ENCODE data around the gene NNT.
"Not testable (repeated sequence)": the region's sequence is repeated elsewhere in the genome, so short reads cannot be mapped to it uniquely, and the experiment has no call there.

Gene NNT

DNA sequence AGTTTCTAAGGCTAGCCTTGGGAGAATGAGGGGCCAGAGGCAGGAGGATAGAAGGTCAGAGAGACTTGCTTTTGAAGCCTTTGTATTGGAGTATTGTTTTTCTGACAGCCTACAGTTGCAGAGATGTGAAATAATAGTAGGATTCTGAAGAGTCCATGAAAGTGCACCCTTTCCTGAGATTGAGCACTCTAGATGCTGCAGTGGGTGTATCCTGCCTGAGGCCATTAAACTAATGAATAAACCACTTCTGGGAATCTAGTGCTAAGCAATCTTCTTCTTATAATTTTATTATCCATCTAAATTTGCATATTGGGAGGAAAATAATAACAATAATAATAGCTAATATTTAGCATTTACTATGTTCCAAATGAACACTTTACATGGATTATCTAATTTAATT lies 19.3 kb upstream of the NNT start:
- DNase-seq (ENCODE audit: low spot score): no peak

DNA sequence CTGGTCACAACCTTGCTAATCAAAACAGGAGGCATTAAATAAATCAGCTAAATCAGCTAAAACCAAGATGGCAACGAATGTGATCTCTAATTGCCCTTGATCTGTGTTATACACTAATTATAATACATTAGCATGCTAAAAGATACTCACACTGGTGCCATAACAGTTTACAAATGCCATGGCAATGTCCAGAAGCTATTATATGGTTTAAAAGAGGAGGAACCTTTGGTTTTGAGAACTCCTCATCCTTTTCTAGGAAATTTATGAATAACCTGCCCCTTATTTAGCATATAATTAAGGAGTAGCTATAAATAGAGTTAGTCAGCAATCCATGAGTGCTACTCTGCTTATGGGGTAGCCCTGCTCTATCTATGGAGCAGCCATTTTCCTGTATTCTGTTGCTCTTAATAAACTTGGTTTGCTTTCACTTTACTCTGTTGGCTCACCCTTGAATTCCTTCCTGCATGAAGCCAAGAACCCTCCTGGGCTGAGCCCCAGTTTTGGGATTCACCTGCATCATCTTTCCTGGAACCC lies 18.7 kb upstream of the NNT start:
- DNase-seq (ENCODE audit: low spot score): no peak

DNA sequence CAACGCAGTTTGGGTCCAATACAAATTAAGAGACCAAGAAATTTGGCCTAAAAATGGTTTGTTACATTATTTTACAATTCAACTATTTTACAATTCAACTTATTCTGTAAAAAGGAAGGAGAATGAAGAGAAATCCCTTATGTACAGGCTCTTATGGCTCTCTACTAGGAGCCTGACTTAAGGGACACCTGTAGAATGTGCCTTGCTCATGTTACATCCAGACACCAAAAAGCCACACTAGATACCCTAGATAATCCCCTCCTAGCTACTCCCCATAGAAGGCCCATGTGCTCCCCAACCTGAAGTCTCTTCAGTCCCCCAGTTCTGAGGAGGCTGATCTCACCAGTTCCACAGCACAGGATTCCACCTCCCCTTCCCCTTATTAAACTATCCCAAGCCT lies 14.1 kb upstream of the NNT start:
- DNase-seq (ENCODE audit: low spot score): no peak

DNA sequence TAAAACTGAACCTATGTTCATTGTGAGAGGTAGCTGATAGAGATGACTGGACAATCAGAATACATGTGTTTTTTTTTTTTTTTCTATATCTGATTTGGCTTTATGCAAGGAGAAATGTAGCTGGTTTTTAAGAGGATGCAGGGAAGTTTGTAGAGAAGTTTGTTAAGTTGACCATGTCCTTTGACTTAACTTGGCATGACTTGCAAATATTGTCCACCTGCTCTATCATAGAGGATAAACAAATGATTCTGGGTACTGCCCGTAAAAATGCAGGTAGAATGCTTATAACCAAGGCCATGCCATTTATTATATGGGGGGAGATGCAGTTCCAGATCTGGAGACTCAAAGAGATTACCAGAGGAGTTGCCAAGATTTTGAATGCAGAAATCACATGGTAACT lies 13.7 kb upstream of the NNT start:
- no peak for DNase-seq (ENCODE audit: low spot score)

DNA sequence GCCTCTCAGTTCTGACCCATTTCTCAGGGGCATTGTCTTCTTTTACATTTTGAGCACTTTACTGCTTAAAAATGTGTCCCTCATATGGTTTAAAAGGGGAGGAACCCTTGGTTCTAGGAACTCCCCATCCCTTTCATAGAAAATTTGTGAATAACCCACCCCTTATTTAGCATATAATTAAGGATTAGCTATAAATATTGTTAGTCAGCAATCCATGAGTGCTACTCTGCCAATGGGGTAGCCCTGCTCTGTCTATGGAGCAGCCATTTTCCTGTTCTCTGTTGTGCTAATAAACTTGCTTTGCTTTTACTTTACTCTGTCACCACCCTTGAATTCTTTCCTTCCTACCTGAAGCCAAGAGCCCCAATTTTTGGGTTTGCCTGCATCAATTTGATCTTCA lies 12.3 kb upstream of the NNT start:
- DNase-seq (ENCODE audit: low spot score): no peak

DNA sequence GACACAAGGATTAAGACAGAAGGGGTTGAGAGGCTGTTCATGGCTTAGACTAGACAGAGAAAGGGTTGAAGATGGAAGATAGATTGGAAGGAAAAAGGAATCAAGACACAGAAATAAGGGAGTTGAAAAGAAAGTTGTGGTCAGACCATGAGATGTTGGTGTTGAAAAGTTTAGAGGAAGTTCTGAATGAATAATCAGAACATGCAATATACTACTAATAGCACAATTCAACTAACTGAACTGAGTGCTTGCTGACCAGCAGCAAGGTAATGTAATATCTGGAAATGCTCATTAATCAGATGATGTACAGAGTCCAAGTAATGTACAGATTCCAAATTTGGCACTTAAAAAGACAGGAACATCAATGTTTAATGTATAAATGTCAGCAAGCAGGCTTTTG lies 10.6 kb upstream of the NNT start:
- no peak for DNase-seq (ENCODE audit: low spot score)

DNA sequence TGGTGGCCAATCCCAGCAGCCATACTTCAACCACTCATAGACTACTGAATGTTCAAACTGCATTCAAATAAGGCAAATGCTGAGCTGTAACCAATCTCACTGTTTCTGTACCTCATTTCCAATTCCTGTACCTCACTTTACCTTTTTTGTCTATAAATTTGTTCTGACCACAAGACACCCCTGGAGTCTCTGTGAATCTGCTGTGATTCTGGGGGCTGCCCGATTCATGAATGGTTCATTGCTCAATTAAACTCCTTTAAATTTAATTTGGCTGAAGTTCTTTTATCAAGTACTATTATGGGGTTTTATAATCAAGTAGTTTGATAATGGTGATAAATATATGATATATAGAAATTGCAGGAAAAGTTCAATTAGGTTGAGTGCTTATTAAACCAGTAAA lies 4.1 kb upstream of the NNT start:
- not testable (repeated sequence) for DNase-seq (ENCODE audit: low spot score)

DNA sequence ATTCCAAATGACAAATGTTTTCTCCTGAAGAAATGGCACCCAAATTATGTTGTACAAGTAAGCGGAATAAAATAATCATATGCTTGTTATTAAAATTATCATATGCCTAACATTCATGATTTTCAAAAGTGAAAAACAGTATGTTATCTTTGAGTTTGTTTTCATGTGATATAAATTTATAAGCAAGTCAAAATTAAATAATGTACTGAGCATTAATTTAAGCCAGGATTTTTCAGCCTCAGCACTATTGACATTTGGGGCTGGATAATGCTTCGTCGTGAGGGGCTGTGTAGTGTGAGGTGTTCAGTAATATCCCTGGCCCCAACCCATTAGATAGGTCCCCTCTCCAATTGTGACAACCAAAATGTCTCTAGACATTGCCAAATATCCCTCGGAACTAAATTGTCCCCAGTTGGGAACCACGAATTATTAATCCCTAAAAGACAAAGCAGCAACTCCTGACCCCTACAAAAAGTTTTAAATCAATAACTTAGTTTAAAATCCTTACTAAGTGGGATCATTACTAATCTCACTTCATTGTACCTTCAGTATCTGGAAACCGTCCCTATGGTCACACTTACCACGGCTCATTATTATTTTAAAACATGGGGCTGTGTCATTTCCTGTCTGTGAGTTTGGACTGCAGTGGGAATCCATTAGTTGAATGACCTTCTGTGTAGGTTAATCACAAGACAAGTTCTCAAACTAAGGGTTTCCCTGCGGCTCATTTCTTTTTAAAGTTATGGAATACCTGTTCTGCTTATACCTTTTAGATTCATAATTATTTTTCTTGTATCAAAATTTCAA lies 1.3 kb upstream of the NNT start:
- no peak for DNase-seq (ENCODE audit: low spot score)

DNA sequence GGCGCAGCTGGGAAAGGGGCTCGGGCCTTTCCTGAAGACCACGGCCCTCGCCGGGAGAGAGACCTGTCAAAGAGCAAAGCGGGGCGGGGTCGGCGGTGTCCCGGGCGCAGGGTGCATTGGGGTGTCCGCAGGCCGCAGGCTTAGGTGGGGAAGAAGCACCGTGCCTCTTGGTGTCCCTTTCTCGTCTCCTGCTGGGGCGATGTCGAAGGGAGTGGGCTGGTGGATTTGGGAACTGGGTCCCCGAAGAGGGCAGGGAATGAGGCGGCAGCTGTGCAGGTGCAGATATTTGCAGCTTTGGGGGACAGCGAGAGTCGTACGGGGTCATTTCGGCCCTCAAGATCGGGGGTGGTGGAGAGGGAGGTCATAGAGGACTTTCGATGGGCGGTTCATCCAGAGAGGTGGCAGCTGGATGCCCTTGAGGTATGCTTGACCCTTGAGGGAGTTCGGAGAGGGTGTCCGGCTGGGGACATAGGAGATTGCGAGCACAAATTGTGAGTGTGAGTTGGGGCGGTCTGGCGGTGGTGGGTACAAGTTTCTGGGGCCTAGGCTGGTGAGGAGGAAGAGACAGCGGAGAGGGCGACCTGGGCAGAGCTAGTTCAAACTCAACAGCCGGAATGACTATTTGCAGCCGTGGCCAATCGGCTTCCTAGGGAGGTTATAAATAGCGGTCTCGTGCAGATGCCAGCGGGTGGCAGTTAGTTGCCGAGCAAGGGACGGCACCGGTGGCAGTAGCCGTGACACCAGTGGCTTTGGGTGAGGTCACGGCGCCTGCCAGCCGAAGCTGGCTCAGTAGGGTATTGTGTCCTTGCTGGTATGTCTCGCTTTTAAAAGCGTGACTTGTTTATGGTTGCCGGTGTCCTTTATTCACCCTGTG lies 601 bp downstream of the NNT start:
- DNase-seq (ENCODE audit: low spot score): peak; percentile 72

DNA sequence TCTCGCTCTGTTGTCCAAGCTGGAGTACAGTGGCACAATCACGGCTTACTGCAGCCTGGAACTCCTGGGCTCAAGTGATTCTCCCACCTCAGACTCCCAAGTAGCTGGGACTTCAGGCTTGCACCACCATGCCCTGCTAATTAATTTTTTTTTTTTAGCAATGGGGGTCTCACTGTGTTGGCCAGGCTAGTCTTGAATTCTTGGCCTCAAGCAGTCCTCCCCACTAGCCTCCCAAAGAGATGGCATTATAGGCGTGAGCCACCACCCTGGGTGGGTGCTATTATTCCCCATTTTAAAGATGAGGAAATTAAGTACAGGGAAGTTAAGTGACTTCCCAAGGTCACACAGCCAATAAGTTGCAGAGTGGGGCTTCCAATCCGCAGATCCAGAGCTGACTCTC lies 1.7 kb downstream of the NNT start:
- no peak for DNase-seq (ENCODE audit: low spot score)

DNA sequence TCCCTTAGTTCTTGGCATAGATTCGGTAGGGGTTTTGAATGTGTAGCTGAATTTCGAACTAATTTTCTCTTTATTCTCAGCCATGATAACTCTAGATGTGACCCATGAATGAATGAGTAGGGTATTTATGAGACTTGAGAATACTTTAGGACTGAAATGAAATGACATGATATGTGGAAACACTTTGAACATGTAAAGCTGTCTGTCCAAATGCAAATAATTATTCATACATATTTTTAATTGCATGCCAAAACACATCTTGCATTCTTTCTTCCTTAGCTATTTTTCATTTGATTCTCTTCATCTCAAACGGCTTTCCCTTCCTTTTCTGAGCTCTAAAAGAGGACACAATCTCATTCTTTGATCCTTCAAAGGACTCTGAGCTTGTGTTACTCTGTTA lies 3.4 kb downstream of the NNT start:
- no peak for DNase-seq (ENCODE audit: low spot score)

DNA sequence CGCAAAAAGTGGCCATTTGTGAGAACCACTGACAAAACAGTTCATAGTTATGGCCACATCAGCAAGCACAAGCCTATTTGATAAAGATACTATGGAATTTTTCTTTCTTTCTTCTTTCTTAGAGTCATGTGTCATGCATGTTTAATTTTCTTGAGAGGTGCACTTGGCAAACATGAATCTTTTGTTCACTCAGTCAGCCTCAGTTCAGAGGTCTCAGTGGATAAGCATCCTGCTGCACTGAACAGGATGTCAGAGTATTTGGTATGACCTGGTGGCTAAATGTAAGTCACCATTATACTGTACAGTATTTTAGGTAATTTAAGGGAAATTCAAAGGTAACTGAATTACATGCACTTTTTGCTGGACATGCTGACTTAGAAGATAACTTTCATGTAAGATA lies 5.4 kb downstream of the NNT start:
- no peak for DNase-seq (ENCODE audit: low spot score)

DNA sequence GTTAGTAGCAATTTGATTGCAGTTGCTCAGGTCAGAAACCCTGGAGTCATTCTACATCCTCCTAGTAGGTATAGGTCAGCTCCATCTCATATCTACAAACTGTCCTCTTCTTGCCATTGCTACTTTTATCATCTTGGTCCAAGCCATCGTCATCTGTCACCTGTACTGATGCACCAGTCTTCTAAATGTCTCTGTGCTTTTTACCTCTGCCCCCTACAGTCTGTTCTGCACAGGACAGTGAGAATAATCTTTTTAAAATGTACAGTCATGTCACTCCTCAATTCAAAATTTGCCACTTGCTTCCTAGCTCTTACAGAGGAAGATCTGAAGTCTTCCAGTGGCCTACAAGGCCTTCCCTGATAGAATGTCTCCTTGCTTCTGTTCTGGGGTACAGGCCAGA lies 6.8 kb downstream of the NNT start:
- no peak for DNase-seq (ENCODE audit: low spot score)

DNA sequence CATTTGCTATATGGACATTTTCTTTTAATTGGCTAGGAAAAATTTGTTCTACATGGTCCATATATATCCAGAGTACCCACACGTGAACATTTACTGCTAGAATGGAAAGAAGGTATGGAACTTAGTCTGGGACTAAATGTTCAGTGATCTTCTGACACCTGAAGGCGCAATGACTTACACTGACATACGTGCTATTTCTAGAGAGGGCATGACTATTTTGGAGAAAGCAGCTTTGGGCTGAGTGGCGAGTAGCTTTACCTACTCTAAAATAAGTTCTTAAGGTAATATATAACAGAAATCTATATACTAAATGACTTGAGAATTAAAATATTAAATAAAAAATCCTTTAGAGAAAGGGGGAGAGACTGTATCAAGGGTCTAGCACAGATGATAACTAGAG lies 10.4 kb downstream of the NNT start:
- DNase-seq (ENCODE audit: low spot score): no peak

DNA sequence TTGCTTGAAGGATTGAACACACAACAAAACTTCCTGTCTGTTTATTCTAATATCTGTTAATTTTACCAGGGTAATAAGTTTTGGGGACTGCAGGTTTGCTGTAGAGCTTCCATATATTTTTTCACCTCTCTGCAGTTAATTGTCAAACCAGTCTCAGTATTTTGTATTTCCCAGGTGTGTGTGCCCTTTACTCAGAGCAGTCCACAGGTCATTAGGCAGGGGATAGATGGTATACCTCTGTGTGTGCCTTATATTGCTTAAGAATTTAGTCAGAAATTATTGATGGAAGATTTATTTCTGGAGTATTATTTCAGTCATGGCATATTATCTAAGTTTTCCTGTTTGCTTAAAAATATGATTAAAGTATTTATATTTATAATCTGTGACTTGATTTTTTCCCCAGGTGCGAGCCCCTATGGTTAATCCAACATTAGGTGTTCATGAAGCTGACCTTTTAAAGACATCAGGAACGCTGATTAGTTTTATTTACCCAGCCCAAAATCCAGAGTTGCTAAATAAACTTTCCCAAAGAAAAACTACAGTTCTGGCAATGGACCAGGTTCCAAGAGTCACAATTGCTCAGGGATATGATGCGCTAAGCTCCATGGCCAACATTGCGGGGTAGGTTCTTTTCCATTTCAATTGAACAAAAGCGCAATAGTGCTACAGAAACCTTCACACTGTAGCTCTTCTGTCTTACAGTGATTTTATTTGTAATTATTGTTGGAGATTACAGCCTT lies 12.6 kb downstream of the NNT start:
- no peak for DNase-seq (ENCODE audit: low spot score)

DNA sequence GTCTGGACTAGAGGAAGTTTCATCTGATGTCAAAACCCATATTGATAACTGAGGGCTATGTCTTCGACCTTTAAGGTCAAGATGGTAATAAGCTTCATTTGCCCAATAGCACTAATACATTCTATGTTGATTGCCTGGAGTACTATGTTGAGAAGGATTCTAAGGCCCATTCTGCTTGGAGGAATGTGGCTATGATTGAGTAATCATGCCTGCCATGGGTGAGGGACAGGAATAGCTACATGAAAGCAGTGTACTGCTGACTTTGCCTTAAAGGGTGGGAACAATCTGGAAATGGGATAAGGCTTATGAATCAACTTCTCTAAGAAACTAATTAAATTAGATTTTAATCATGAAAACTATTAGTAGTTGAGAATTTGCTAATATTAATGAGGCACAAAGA lies 13.6 kb downstream of the NNT start:
- no peak for DNase-seq (ENCODE audit: low spot score)

DNA sequence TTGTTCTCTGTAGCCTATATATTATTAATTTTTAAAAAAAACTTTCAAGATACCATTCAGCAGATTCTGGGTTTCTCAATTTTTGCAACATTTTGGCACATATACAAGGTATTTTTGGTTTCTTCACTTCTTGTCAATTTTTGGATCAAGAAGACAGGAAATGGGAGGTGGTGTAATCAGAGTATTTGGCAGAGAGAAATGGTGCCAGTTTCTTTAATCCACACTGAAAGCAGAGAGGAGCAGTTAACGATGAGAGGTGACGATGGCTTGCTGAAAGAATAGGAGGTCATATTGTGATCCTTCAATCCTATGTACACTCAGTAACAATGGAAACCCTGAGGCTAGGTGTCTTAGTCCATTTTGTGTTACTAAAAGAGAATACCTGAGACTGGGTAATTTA lies 16.4 kb downstream of the NNT start:
- no peak for DNase-seq (ENCODE audit: low spot score)

DNA sequence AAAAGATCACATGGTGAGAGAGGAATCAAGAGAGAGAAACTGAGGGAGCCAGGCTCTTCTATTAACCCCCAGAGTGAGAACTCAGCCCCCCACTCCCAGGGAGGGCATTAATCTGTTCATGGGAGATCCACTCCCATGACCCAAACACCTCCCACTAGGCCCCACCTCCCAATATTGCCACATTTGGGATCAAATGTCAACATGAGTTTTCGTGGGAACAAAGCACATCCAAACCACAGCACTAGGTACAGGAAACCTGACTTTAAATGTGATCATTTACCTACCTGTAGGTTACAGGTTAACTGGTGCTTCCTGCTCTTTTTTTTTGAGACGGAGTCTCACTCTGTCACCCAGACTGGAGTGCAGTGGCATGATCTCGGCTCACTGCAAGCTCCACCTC lies 16.9 kb downstream of the NNT start:
- DNase-seq (ENCODE audit: low spot score): no peak

DNA sequence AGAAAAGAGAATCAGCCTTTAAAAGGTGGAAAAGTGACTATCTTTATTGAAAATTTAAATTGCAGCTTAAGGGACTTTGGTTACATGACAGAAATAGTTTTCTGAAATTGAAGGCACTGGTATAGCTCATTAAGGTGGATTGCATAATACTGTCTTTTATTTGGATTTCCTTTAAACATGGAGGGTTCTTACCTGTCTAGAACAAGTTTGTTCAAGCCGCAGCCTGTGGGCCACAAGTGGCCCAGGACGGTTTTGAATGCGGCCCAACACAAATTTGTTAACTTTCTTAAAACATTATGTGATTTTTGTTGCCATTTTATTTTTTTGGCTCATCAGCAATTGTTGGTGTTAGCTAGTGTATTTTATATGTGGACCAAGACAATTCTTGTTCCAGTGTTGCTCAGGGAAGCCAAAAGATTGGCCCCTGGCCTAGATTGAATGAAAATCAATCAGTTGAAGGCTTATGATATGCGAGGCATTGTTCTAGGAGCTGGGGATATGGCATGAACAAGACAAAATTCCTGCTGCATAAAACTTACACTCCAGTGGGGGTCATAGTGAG lies 18.0 kb downstream of the NNT start:
- no peak for DNase-seq (ENCODE audit: low spot score)

DNA sequence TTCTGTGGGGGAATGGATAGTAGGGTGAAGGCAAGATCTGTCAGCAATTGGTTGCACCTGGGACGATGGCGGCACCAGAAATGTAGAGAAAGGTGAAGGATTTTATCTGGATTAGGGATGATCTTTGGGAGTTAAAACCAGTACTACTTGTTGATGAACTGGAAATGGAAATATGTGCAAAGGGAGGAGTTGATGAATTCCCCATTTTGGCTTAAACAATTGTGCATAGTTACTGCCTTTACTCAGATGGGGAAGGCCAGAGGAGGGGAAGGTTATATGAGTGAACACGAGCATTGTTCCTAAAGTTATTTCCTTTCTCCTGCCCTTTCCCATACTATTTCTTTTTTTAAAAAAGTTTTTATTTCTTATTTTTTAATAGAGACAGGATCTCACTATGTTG lies 19.1 kb downstream of the NNT start:
- DNase-seq (ENCODE audit: low spot score): no peak

DNA sequence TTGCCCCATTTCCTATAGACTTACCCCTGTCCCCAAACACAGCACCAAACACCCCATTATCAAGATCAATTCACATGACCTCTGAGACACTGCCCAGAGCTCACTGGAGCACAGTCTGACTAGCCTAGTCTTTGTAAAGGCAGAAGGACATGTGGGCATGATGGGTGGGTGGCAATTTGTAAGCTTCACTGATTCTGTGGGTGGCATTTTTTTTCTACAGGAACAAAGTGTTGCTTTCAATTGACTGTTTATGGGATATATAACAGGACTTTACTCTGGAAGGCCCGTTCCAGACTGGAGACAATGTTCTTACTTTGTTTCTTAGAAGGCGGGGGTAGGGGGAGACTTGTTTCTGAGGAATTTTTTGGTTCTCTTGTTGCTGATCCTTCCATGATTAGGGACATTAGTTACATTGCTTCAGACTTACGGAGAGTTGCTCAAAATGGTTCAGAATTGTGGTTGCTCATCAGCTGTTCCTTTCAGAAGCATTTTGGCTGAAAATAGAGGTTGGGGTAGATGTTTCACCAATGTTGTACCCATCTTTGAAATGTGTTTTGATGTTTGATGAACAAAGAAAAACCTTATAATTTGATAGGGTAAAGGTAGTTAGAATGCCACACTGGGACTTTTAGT lies 20.2 kb downstream of the NNT start:
- peak; percentile 53 for DNase-seq (ENCODE audit: low spot score)

DNA sequence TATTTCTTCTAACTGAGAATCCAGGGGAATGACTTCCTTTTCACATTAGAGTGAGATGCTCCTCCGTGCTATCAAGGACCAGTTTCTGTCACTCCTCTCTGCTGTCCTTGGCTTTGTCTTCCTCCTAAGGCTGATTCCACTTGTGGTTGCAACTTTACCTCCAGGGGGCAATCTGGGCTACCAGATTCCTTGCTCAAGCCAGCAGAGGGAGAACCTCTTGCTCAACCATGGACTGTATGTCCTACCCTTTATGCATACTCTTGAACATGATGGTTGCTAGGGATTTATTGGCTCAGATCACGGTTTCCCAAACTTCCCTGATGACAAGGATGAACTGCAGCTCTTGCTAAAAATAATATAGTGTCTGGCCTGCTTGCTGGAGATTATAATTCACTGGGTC lies 24.0 kb downstream of the NNT start:
- DNase-seq (ENCODE audit: low spot score): peak; percentile 15
